Measurements from ENCODE around the gene C2CD4C. TPM values are rescaled to one million over a fixed set of nuclear protein-coding genes. Genes with fewer than 3 reads are reported as not detected.
"Not testable (repeated sequence)": the region's sequence is repeated elsewhere in the genome, so short reads cannot be mapped to it uniquely, and the experiment has no call there.

Gene C2CD4C
- total RNA-seq, 1 experiment from 2014 or later, result 1.8 TPM

- DNase-seq (ENCODE audit: low read depth), result no peak
- in situ Hi-C loops (cut with HindIII; ENCODE audit: low pct_unique_long_range_greater_than_20kb, low sequenced_read_pairs), result no loop called here
These were observed 46.8 kb downstream of the C2CD4C start for GRCh38 chr19:362154-362553.

GRCh38 chr19:359653-359925 lies 49.4 kb downstream of the C2CD4C start:
- DNase-seq (ENCODE audit: low read depth), result no peak
- in situ Hi-C loops (cut with HindIII; ENCODE audit: low pct_unique_long_range_greater_than_20kb, low sequenced_read_pairs), result no loop called here

- DNase-seq (ENCODE audit: low read depth); in situ Hi-C loops (cut with HindIII; ENCODE audit: low pct_unique_long_range_greater_than_20kb, low sequenced_read_pairs): not testable (repeated sequence)
These were observed 53.4 kb downstream of the C2CD4C start for GRCh38 chr19:355536-355935.

Other genes starting within 250 kb of the C2CD4C start
- gene PLPP2, start 117.7 kb downstream of the C2CD4C start, total RNA-seq (2014; rRNA removed; shearing (Covaris generic); ENCODE audit: low replicate concordance), result 128 and 155 TPM in 2 replicates
- gene MIER2, start 64.4 kb downstream of the C2CD4C start, total RNA-seq (2014; rRNA removed; shearing (Covaris generic); ENCODE audit: low replicate concordance), result 6.1 and 9.4 TPM in 2 replicates
- gene SHC2, start 51.9 kb upstream of the C2CD4C start, total RNA-seq (2014; rRNA removed; shearing (Covaris generic); ENCODE audit: low replicate concordance), result 0.98 and 1.2 TPM in 2 replicates
- not detected in 2 replicates for gene MADCAM1, start 87.3 kb upstream of the C2CD4C start, total RNA-seq (2014; rRNA removed; shearing (Covaris generic); ENCODE audit: low replicate concordance)
- gene TPGS1, start 98.3 kb upstream of the C2CD4C start, total RNA-seq (2014; rRNA removed; shearing (Covaris generic); ENCODE audit: low replicate concordance), result 27.3 and 47.1 TPM in 2 replicates
- gene CDC34, start 122.6 kb upstream of the C2CD4C start, total RNA-seq (2014; rRNA removed; shearing (Covaris generic); ENCODE audit: low replicate concordance), result 35.0 and 38.4 TPM in 2 replicates
- not detected in 2 replicates for gene GZMM, start 134.9 kb upstream of the C2CD4C start, total RNA-seq (2014; rRNA removed; shearing (Covaris generic); ENCODE audit: low replicate concordance)
- 255 and 330 TPM in 2 replicates for gene BSG, start 163.4 kb upstream of the C2CD4C start, total RNA-seq (2014; rRNA removed; shearing (Covaris generic); ENCODE audit: low replicate concordance)
- 2.1 and 3.2 TPM in 2 replicates for gene HCN2, start 180.7 kb upstream of the C2CD4C start, total RNA-seq (2014; rRNA removed; shearing (Covaris generic); ENCODE audit: low replicate concordance)
- 30.4 and 40.5 TPM in 2 replicates for gene POLRMT, start 224.4 kb upstream of the C2CD4C start, total RNA-seq (2014; rRNA removed; shearing (Covaris generic); ENCODE audit: low replicate concordance)
- not detected in 2 replicates for gene FGF22, start 230.7 kb upstream of the C2CD4C start, total RNA-seq (2014; rRNA removed; shearing (Covaris generic); ENCODE audit: low replicate concordance)